ENCODE results near the gene RNF187. TPM values are rescaled to one million over a fixed set of nuclear protein-coding genes. Genes with fewer than 3 reads are reported as not detected.
A peak's percentile ranks its signal among the peaks of the same experiment; 100 is the strongest.

RNF187 gene
- total RNA-seq, 6 experiments from 2014 or later, result 110 to 143 (median 130) TPM

GRCh38 chr1:228456252-228457016 is 30.7 kb upstream of the RNF187 start:
- peak overlapping the region; percentile 94 for H3K4me3 Mint-ChIP-seq
- H3K9me3 Mint-ChIP-seq, result no peaks in the 10 kb centered on the region
- H3K36me3 Mint-ChIP-seq (ENCODE audit: low read depth), result no peaks in the 10 kb centered on the region; the same call in 1 of the 2 replicates
- TF ChIP-seq CTCF (IDR thresholded peaks at IDR 0.05), result no peak
- DNase-seq, result no peak
- H3K27ac Mint-ChIP-seq, result peak overlapping the region; percentile 94
- peaks cover 18% of the 10 kb centered on the region for H3K27me3 Mint-ChIP-seq (ENCODE audit: insufficient read depth)
- H3K4me1 Mint-ChIP-seq (ENCODE audit: low read depth), result peaks cover 41% of the 10 kb centered on the region

GRCh38 chr1:228457017-228457395 is 30.2 kb upstream of the RNF187 start:
- no peaks in the 10 kb centered on the region; the same call in 1 of the 2 replicates for H3K36me3 Mint-ChIP-seq (ENCODE audit: low read depth)
- H3K27me3 Mint-ChIP-seq (ENCODE audit: insufficient read depth), result peaks cover 22% of the 10 kb centered on the region
- H3K4me3 Mint-ChIP-seq, result peak overlapping the region; percentile 94
- no peak for DNase-seq
- H3K27ac Mint-ChIP-seq, result peak overlapping the region; percentile 94
- no peak for TF ChIP-seq CTCF (IDR thresholded peaks at IDR 0.05)
- H3K4me1 Mint-ChIP-seq (ENCODE audit: low read depth), result peaks cover 41% of the 10 kb centered on the region
- H3K9me3 Mint-ChIP-seq, result no peaks in the 10 kb centered on the region

GRCh38 chr1:228457396-228458176 is 29.6 kb upstream of the RNF187 start:
- Mint-ChIP-seq H3K36me3 (ENCODE audit: low read depth) (no peaks in the 10 kb centered on the region; the same call in 1 of the 2 replicates), H3K4me3 (peak overlapping the region; percentile 94), H3K27me3 (ENCODE audit: insufficient read depth) (peaks cover 22% of the 10 kb centered on the region), H3K9me3 (no peaks in the 10 kb centered on the region), H3K4me1 (ENCODE audit: low read depth) (peaks cover 41% of the 10 kb centered on the region), H3K27ac (peak overlapping the region; percentile 94)
- peak; percentile 66 for TF ChIP-seq CTCF (IDR thresholded peaks at IDR 0.05)
- peak; percentile 97 for DNase-seq

- DNase-seq, result peak; percentile 59
- H3K27ac Mint-ChIP-seq, result peak overlapping the region; percentile 94
- H3K4me3 Mint-ChIP-seq, result peak overlapping the region; percentile 94
- peaks cover 44% of the 10 kb centered on the region for H3K4me1 Mint-ChIP-seq (ENCODE audit: low read depth)
- H3K9me3 Mint-ChIP-seq, result no peaks in the 10 kb centered on the region
- peak; percentile 89 for TF ChIP-seq CTCF (IDR thresholded peaks at IDR 0.05)
- peaks cover 38% of the 10 kb centered on the region for H3K27me3 Mint-ChIP-seq (ENCODE audit: insufficient read depth)
- no peaks in the 10 kb centered on the region; the same call in 1 of the 2 replicates for H3K36me3 Mint-ChIP-seq (ENCODE audit: low read depth)
Observed at GRCh38 chr1:228459091-228459993, 27.8 kb upstream of the RNF187 start.

- H3K36me3 Mint-ChIP-seq (ENCODE audit: low read depth), result peaks cover 5% of the 10 kb centered on the region; the same call in 1 of the 2 replicates
- no peak overlapping the region for H3K27ac Mint-ChIP-seq
- H3K4me1 Mint-ChIP-seq (ENCODE audit: low read depth), result peaks cover 43% of the 10 kb centered on the region
- H3K9me3 Mint-ChIP-seq, result no peaks in the 10 kb centered on the region; the same call in 1 of the 2 replicates
- TF ChIP-seq CTCF (IDR thresholded peaks at IDR 0.05), result no peak
- DNase-seq, result no peak
- H3K4me3 Mint-ChIP-seq, result peak overlapping the region; percentile 12; the same call in 1 of the 2 replicates
- H3K27me3 Mint-ChIP-seq (ENCODE audit: insufficient read depth), result peaks cover 52% of the 10 kb centered on the region
Observed at GRCh38 chr1:228460821-228461220, 26.4 kb upstream of the RNF187 start.

Measured in HFFc6 (cell line).